Osteocyte (in vitro differentiated cells): ENCODE results near the gene PALM. TPM values are rescaled to one million over a fixed set of nuclear protein-coding genes. Genes with fewer than 3 reads are reported as not detected.
A peak's percentile ranks its signal among the peaks of the same experiment; 100 is the strongest.

Experiments used
- DNase-seq: peaks from one replicate; pipeline ENCODE4 v3.0.0; 2021; ENCODE audit warnings: mixed read lengths; ENCODE audit not compliant: unreplicated experiment; ENCODE audit errors: extremely low spot score
- H3K27ac Mint-ChIP-seq: one replicate; pipeline ENCODE4 v1.8.0; 2021; ENCODE audit warnings: mild to moderate bottlenecking, mixed read lengths; ENCODE audit not compliant: unreplicated experiment
- H3K27me3 Mint-ChIP-seq: one replicate; pipeline ENCODE4 v1.8.0; 2021; ENCODE audit warnings: mixed read lengths; ENCODE audit not compliant: unreplicated experiment
- H3K36me3 Mint-ChIP-seq: one replicate; pipeline ENCODE4 v1.8.0; 2021; ENCODE audit warnings: mixed read lengths; ENCODE audit not compliant: unreplicated experiment
- H3K4me1 Mint-ChIP-seq: one replicate; pipeline ENCODE4 v1.8.0; 2021; ENCODE audit warnings: mixed read lengths; ENCODE audit not compliant: unreplicated experiment
- H3K4me3 Mint-ChIP-seq: one replicate; pipeline ENCODE4 v1.8.0; 2021; ENCODE audit warnings: mild to moderate bottlenecking, moderate library complexity, mixed read lengths; ENCODE audit not compliant: unreplicated experiment
- H3K9me3 Mint-ChIP-seq: one replicate; pipeline ENCODE4 v1.8.0; 2021; ENCODE audit warnings: mixed read lengths; ENCODE audit not compliant: unreplicated experiment
- total RNA-seq: library from RNA; stranded (reverse); gene quantifications from 2 replicates; pipeline ENCODE4 v1.2.1, GENCODE V29; 2021
- TF ChIP-seq, protein P1 (sequence below): fragments of 200-600 bp; sonication (generic); IDR thresholded peaks from 2 replicates; pipeline ENCODE4 v1.5.0; 2021; ENCODE audit warnings: antibody characterized with exemption, mild to moderate bottlenecking, moderate library complexity

The PALM gene
- total RNA-seq, 1 donor from 2014 or later = 236 TPM

DNA sequence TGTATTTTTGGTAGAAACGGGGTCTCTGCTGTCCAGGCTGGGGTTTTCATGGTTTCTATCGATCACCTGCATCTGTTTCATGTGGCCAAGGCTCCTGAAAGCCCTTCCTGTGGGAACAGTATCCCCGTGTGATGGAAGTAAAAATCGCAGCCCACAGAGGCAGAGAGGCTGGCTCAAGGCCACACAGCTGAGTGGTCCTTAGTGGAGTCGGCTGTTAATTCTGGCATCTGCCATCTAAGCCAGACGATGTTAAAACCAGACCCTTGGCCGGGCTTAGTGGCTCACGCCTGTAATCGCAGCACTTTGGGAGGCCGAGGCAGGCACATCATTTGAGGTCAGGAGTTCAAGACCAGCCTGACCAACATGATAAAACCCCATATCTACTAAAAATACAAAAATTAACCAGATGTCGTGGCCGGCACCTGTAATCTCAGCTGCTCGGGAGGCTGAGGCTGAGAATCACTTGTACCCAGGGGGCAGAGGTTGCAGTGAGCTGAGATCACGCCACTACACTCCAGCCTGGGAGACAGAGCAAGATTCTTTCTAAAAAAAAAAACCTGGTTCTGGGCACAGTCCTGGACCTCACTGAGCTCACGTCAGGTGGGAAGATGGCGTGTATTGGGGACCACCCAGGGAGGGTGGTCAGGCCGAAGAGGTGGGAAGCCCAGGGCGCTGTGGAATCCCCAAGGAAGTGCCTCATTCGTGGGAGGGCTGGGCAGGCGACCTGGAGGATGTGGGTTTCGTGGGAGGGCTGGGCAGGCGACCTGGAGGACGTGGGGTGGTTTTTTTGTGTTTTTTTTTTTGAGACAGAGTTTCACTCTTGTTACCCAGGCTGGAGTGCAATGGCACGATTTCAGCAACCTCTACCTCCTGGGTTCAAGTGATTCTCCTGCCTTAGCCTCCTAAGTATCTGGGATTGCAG is 23.7 kb downstream of the PALM start:
- Mint-ChIP-seq H3K4me3 (no peak overlapping the region), H3K36me3 (peaks cover 28% of the 10 kb centered on the region), H3K27me3 (no peaks in the 10 kb centered on the region), H3K27ac (no peak overlapping the region), H3K9me3 (no peaks in the 10 kb centered on the region), H3K4me1 (peaks cover 17% of the 10 kb centered on the region)
- no peak for DNase-seq
- TF ChIP-seq, protein P1, sequence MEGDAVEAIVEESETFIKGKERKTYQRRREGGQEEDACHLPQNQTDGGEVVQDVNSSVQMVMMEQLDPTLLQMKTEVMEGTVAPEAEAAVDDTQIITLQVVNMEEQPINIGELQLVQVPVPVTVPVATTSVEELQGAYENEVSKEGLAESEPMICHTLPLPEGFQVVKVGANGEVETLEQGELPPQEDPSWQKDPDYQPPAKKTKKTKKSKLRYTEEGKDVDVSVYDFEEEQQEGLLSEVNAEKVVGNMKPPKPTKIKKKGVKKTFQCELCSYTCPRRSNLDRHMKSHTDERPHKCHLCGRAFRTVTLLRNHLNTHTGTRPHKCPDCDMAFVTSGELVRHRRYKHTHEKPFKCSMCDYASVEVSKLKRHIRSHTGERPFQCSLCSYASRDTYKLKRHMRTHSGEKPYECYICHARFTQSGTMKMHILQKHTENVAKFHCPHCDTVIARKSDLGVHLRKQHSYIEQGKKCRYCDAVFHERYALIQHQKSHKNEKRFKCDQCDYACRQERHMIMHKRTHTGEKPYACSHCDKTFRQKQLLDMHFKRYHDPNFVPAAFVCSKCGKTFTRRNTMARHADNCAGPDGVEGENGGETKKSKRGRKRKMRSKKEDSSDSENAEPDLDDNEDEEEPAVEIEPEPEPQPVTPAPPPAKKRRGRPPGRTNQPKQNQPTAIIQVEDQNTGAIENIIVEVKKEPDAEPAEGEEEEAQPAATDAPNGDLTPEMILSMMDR = no peak

DNA sequence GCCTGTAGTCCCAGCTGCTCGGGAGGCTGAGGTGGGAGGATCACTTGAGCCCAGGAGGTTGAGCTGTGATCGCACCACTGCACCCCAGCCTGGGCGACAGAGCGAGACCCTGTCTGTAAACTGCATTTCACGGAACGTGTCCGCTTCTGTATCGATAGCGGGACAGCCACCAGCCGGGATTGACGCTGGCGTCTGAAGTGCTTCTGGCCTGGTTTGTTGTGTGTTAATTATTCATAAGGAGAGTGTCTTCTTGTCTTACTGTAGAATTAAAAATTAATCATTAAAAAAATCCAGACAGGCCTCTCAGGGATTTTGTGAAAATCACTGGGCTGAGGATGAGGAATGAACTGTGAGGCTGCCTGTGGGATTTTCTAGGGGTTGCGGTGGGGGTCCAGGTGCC is 26.0 kb downstream of the PALM start:
- Mint-ChIP-seq H3K4me1 (peaks cover 11% of the 10 kb centered on the region), H3K9me3 (no peaks in the 10 kb centered on the region), H3K27ac (no peak overlapping the region), H3K27me3 (no peaks in the 10 kb centered on the region), H3K4me3 (no peak overlapping the region), H3K36me3 (peaks cover 28% of the 10 kb centered on the region)
- TF ChIP-seq, protein P1 = no peak
- no peak for DNase-seq

DNA sequence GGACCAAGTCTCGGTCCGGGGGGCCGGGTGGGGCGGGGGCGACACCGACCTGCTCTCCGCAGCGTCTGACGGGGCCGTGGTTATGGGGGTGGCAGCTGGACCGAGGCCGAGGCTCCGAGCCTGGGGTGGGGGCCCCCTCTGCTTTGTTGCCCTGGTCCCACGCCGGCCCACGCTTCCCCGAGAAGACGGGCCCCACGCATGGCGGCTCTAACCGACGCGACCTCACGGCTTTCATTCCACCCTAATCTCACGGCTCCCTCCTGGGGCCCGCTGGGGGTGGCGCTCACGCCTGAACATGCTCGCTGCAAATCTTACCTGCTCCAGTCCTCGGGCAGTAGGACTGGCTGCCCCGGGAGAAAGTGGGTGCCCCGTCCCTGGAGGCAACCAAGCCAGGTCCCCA is 27.4 kb downstream of the PALM start:
- H3K4me3 Mint-ChIP-seq = no peak overlapping the region
- H3K27me3 Mint-ChIP-seq = no peaks in the 10 kb centered on the region
- no peak for DNase-seq
- peaks cover 11% of the 10 kb centered on the region for H3K4me1 Mint-ChIP-seq
- peaks cover 24% of the 10 kb centered on the region for H3K36me3 Mint-ChIP-seq
- H3K27ac Mint-ChIP-seq = no peak overlapping the region
- TF ChIP-seq, protein P1 = no peak
- H3K9me3 Mint-ChIP-seq = no peaks in the 10 kb centered on the region

DNA sequence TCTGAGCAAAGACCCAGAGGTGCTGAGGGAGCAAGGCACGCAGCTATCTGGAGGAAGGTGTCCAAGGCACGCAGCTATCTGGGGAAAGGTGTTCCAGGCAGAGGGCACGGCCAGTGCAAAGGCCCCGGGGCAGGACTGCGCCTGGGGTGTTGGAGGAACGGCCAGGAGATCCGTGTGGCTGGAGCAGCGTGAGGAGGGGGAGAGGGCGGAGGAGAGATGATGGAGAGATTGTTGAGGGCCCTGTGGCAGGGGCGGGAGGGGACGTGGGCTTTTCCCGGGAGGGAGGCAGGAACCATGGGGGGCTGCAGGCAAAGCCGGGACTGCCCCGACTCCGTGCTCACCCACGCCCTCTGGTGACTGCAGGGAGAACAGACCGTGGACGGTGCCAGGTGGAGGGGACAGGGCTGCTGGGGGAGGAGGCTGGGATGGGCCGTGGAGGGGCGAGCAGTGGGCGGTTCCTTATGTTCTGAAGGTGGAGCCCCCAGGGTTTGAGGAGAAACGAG is 28.9 kb downstream of the PALM start:
- Mint-ChIP-seq H3K9me3 (no peaks in the 10 kb centered on the region), H3K4me1 (peaks cover 11% of the 10 kb centered on the region), H3K27me3 (no peaks in the 10 kb centered on the region), H3K4me3 (no peak overlapping the region), H3K36me3 (peaks cover 25% of the 10 kb centered on the region), H3K27ac (peak overlapping the region; percentile 47)
- TF ChIP-seq, protein P1 = peak; percentile 66
- DNase-seq = no peak

DNA sequence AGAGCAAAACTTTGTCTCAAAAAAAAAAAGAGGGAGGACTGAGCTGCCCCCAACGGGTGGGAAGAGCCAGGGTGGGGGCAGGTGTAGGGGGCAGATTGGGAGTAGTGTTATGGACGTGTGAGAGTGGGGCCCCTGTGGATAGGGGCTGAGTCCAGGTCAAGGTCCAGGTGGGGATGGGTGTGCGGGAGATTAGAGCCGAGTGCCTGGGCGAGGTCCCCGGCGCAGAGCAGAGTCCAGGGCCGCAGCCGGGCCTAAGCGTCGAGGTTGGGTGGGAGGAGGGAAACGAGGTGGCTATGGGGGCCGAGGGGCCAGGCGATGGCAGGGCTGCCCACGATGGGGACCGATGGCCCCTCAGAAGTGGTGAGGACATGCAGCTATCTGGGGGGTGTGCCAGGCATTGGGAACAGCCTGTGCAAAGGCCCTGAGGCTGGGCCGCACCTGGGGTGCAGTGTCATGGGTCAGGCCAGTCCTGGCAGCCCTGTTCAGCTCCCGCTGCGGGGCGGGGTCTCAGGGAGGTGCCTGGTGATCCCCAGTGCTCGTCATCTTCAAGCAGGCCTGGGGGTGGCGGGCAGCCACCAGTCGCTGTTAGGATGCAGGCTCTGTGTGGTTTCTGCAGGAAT is 29.9 kb downstream of the PALM start:
- Mint-ChIP-seq H3K27ac (no peak overlapping the region), H3K36me3 (peaks cover 28% of the 10 kb centered on the region), H3K4me3 (no peak overlapping the region), H3K4me1 (peaks cover 8% of the 10 kb centered on the region), H3K27me3 (no peaks in the 10 kb centered on the region), H3K9me3 (no peaks in the 10 kb centered on the region)
- DNase-seq = no peak
- TF ChIP-seq, protein P1 = no peak
